Brain microvascular endothelial cell (primary cell): ENCODE measurements around the gene MYPN.

Experiments used
- DNase-seq: peaks from one replicate; pipeline ENCODE4 v3.0.0-alpha.2; 2020
- H3K27ac ChIP-seq: fragments of 250-450 bp; sonication (Bioruptor Pico); 2 replicates; pipeline ENCODE4 v1.5.1; 2020; ENCODE audit warnings: mild to moderate bottlenecking, moderate library complexity
- H3K27me3 ChIP-seq: fragments of 250-450 bp; sonication (Bioruptor Pico); replicated peaks from 2 replicates; pipeline ENCODE4 v1.5.1; 2020; ENCODE audit warnings: mild to moderate bottlenecking
- H3K36me3 ChIP-seq: fragments of 250-450 bp; sonication (Bioruptor Pico); replicated peaks from 2 replicates; pipeline ENCODE4 v1.5.1; 2020; ENCODE audit warnings: mild to moderate bottlenecking
- H3K4me3 ChIP-seq: 2 replicates; pipeline ENCODE4 v1.5.1; 2011; ENCODE audit warnings: low read depth, mild to moderate bottlenecking, control low read depth, low read length, moderate library complexity
- CTCF ChIP-seq: IDR thresholded peaks from 2 replicates; pipeline ENCODE4 v1.5.1; 2011; ENCODE audit warnings: low read depth, mild to moderate bottlenecking, moderate library complexity, low read length, control low read depth, inconsistent platforms; ENCODE audit errors: missing control alignments
- in situ Hi-C: cut with HindIII; loops from 2 replicates; pipeline ENCODE4 v1.10.0; 2017; ENCODE audit warnings: low sequenced_read_pairs, low pct_ligation_motif_present

The MYPN gene

GRCh38 chr10:68109331-68109730 lies at the start of gene MYPN:
TSS of gene MYPN (plus strand) at chr10:68109488. CDS start at chr10:68121439, 11,951 bp downstream.
- in situ Hi-C loops: no loop called here
- TF ChIP-seq CTCF: no peak
- H3K27ac ChIP-seq: no peak within 1 kb of the TSS
- H3K4me3 ChIP-seq: no peak within 1 kb of the TSS
- DNase-seq: no peak
- no peaks in the 10 kb centered on the region for H3K27me3 ChIP-seq
- no peaks in the 10 kb centered on the region for H3K36me3 ChIP-seq

- in situ Hi-C loops: no loop called here
Measured at GRCh38 chr10:68067029-68067428, 42.3 kb upstream of the MYPN start.

GRCh38 chr10:68067508-68067907 lies 41.8 kb upstream of the MYPN start:
- DNase-seq: no peak
- no peak overlapping the region for H3K4me3 ChIP-seq
- in situ Hi-C loops: no loop called here
- TF ChIP-seq CTCF: no peak
- peaks cover 2% of the 10 kb centered on the region for H3K36me3 ChIP-seq
- H3K27ac ChIP-seq: no peak overlapping the region
- H3K27me3 ChIP-seq: no peaks in the 10 kb centered on the region

More at GRCh38 chr10:68067029-68067428, 42.3 kb upstream of the MYPN start:
- Histone ChIP-seq H3K27ac (no peak overlapping the region), H3K27me3 (no peaks in the 10 kb centered on the region), H3K36me3 (peaks cover 2% of the 10 kb centered on the region), H3K4me3 (no peak overlapping the region)
- no peak for DNase-seq
- TF ChIP-seq CTCF: no peak

- H3K27me3 ChIP-seq: no peaks in the 10 kb centered on the region
- DNase-seq: no peak
- H3K4me3 ChIP-seq: peak overlapping the region; percentile 99
- H3K36me3 ChIP-seq: peaks cover 3% of the 10 kb centered on the region
- H3K27ac ChIP-seq: peak overlapping the region; percentile 96
- in situ Hi-C loops: no loop called here
- TF ChIP-seq CTCF: no peak
Measured at GRCh38 chr10:68073631-68074030, 35.7 kb upstream of the MYPN start.

GRCh38 chr10:68074031-68074774 lies 35.1 kb upstream of the MYPN start:
- peaks cover 3% of the 10 kb centered on the region for H3K36me3 ChIP-seq
- H3K27ac ChIP-seq: peak overlapping the region; percentile 96
- H3K27me3 ChIP-seq: no peaks in the 10 kb centered on the region
- in situ Hi-C loops: no loop called here
- H3K4me3 ChIP-seq: peak overlapping the region; percentile 99
- no peak for TF ChIP-seq CTCF
- DNase-seq: no peak
